GM23338 (cell line): ENCODE measurements around the gene TIMM44. TPM values are rescaled to one million over a fixed set of nuclear protein-coding genes. Genes with fewer than 3 reads are reported as not detected.

Experiments used
- ATAC-seq: fragments of 200-7000 bp; cut with Tn5 transposase; 3 replicates; pipeline ENCODE4 v1.9.1; 2020
- DNase-seq: peaks from one replicate; pipeline ENCODE4 v3.0.0-alpha.2; 2015; ENCODE audit warnings: low spot score
- H2AFZ ChIP-seq: fragments of 200-600 bp; sonication (generic); 2 replicates; pipeline ENCODE4 v1.8.0; 2016; ENCODE audit warnings: antibody characterized with exemption, mild to moderate bottlenecking, moderate library complexity
- H3F3A ChIP-seq: fragments of 200-600 bp; sonication (generic); replicated peaks from 2 replicates; pipeline ENCODE4 v1.8.0; 2017; ENCODE audit warnings: antibody characterized with exemption, mixed run types, low read depth
- H3K27ac ChIP-seq: fragments of 200-600 bp; sonication (generic); 2 replicates; pipeline ENCODE4 v1.6.1; 2016; ENCODE audit warnings: low read depth
- H3K27me3 ChIP-seq: fragments of 200-600 bp; sonication (generic); 2 replicates; pipeline ENCODE4 v1.8.0; 2016; ENCODE audit warnings: mild to moderate bottlenecking, mixed run types, moderate library complexity; ENCODE audit not compliant: insufficient read depth
- H3K36me3 ChIP-seq: fragments of 200-600 bp; sonication (generic); 2 replicates; pipeline ENCODE4 v1.8.0; 2016; ENCODE audit warnings: mild to moderate bottlenecking; ENCODE audit not compliant: insufficient read depth
- H3K4me1 ChIP-seq: fragments of 200-600 bp; sonication (generic); 2 replicates; pipeline ENCODE4 v1.8.0; 2016; ENCODE audit warnings: mild to moderate bottlenecking, moderate library complexity; ENCODE audit not compliant: insufficient read depth
- H3K4me2 ChIP-seq: fragments of 200-600 bp; sonication (generic); 2 replicates; pipeline ENCODE4 v1.7.1; 2017; ENCODE audit warnings: mixed run types
- H3K4me3 ChIP-seq: fragments of 200-600 bp; sonication (generic); 2 replicates; pipeline ENCODE4 v1.6.1; 2016; ENCODE audit warnings: mixed run types
- H3K79me2 ChIP-seq: fragments of 200-600 bp; sonication (generic); replicated peaks from 2 replicates; pipeline ENCODE4 v1.8.0; 2017; ENCODE audit warnings: mild to moderate bottlenecking; ENCODE audit not compliant: insufficient read depth
- H3K9me2 ChIP-seq: fragments of 200-600 bp; sonication (generic); 2 replicates; pipeline ENCODE4 v1.8.0; 2017; ENCODE audit not compliant: insufficient read depth
- H4K20me1 ChIP-seq: fragments of 200-600 bp; sonication (generic); replicated peaks from 2 replicates; pipeline ENCODE4 v1.8.0; 2017; ENCODE audit warnings: mild to moderate bottlenecking; ENCODE audit not compliant: insufficient read depth
- H3K27ac Mint-ChIP-seq: 2 replicates; pipeline ENCODE4 v1.8.0; 2020; ENCODE audit warnings: inconsistent platforms, mild to moderate bottlenecking, moderate library complexity, mixed read lengths
- H3K27me3 Mint-ChIP-seq: 3 replicates; pipeline ENCODE4 v1.8.0; 2022; ENCODE audit warnings: low read depth, mild to moderate bottlenecking, moderate library complexity, mixed read lengths, inconsistent platforms; ENCODE audit not compliant: insufficient read depth, poor library complexity
- H3K36me3 Mint-ChIP-seq: 3 replicates; pipeline ENCODE4 v1.8.0; 2021; ENCODE audit warnings: low read depth, mild to moderate bottlenecking, inconsistent platforms, moderate library complexity, mixed read lengths
- H3K4me1 Mint-ChIP-seq: 3 replicates; pipeline ENCODE4 v1.8.0; 2020; ENCODE audit warnings: mild to moderate bottlenecking, inconsistent platforms, mixed read lengths
- H3K4me3 Mint-ChIP-seq: 3 replicates; pipeline ENCODE4 v1.8.0; 2021; ENCODE audit warnings: moderate library complexity, mild to moderate bottlenecking, inconsistent platforms, mixed read lengths
- H3K9me3 Mint-ChIP-seq: 3 replicates; pipeline ENCODE4 v1.8.0; 2020; ENCODE audit warnings: moderate library complexity, mild to moderate bottlenecking, inconsistent platforms, mixed read lengths
- CREB1 ChIP-seq: fragments of 250-450 bp; sonication (Bioruptor Pico); IDR thresholded peaks from 2 replicates; pipeline ENCODE4 v1.5.0; 2020; ENCODE audit warnings: low read depth, mild to moderate bottlenecking, moderate library complexity
- EZH2 ChIP-seq: fragments of 200-600 bp; sonication (generic); IDR thresholded peaks from one replicate; pipeline ENCODE4 v1.8.0; 2017; ENCODE audit warnings: antibody characterized with exemption, mild to moderate bottlenecking, low read depth; ENCODE audit not compliant: unreplicated experiment
- EZH2phosphoT487 ChIP-seq: fragments of 200-600 bp; sonication (generic); IDR thresholded peaks from one replicate; pipeline ENCODE4 v1.8.1; 2018; ENCODE audit warnings: antibody characterized with exemption; ENCODE audit not compliant: unreplicated experiment
- NANOG ChIP-seq: IDR thresholded peaks from 2 replicates; pipeline ENCODE4 v1.6.1; 2016; ENCODE audit warnings: antibody characterized with exemption, borderline replicate concordance
- ZNF114 ChIP-seq: fragments of 250-450 bp; sonication (Bioruptor Pico); IDR thresholded peaks from 2 replicates; pipeline ENCODE4 v1.5.0; 2020; ENCODE audit warnings: mild to moderate bottlenecking, moderate library complexity
- ZNF331 ChIP-seq: fragments of 250-450 bp; sonication (Bioruptor Pico); IDR thresholded peaks from 2 replicates; pipeline ENCODE4 v1.5.0; 2020; ENCODE audit warnings: low read depth, mild to moderate bottlenecking, moderate library complexity
- ZNF462 ChIP-seq: fragments of 250-450 bp; sonication (Bioruptor Pico); IDR thresholded peaks from 2 replicates; pipeline ENCODE4 v1.5.0; 2020; ENCODE audit warnings: mild to moderate bottlenecking, moderate library complexity
- polyA plus RNA-seq: library from polyadenylated mRNA; unstranded; fragments of >200 nt; fragmentation: Nextera tagmentation; extraction: Ambion mirVana; gene quantifications from 2 replicates; pipeline ENCODE4 v1.2.1, GENCODE V29; 2016
- total RNA-seq: library from RNA; depleted of rRNA; stranded (reverse); fragments of >200 nt; shearing (Covaris generic); gene quantifications from 2 replicates; pipeline ENCODE4 v1.2.3, GENCODE V29; 2014
- TF ChIP-seq, protein P1 (sequence below): IDR thresholded peaks from 2 replicates; pipeline ENCODE4 v1.6.1; 2016; ENCODE audit warnings: antibody characterized with exemption

Gene TIMM44
- total and polyA plus RNA-seq, 2 experiments from 2014 or later, result 125 to 128 TPM

GRCh38 chr19:7959211-7959610, 15.7 kb upstream of the TIMM44 start:
- H2AFZ ChIP-seq, result no peak overlapping the region
- ATAC-seq (no peak), DNase-seq (no peak)
- H3K4me3 Mint-ChIP-seq, result no peak overlapping the region
- no peaks in the 10 kb centered on the region for H3K27me3 ChIP-seq
- H3K79me2 ChIP-seq, result no peaks in the 10 kb centered on the region
- H3F3A ChIP-seq, result peaks cover 19% of the 10 kb centered on the region; the same call in 1 of the 2 replicates
- 0 out of 2 replicates have a peak overlapping the region, but pooled peaks have one; percentile 48 for H3K27ac ChIP-seq
- peaks cover 14% of the 10 kb centered on the region for H3K27me3 Mint-ChIP-seq
- TF ChIP-seq EZH2, result no peak
- TF ChIP-seq, protein P1, sequence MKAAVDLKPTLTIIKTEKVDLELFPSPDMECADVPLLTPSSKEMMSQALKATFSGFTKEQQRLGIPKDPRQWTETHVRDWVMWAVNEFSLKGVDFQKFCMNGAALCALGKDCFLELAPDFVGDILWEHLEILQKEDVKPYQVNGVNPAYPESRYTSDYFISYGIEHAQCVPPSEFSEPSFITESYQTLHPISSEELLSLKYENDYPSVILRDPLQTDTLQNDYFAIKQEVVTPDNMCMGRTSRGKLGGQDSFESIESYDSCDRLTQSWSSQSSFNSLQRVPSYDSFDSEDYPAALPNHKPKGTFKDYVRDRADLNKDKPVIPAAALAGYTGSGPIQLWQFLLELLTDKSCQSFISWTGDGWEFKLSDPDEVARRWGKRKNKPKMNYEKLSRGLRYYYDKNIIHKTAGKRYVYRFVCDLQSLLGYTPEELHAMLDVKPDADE, result no peak
- no peak for TF ChIP-seq CREB1 (CRISPR knock-in tag)
- TF ChIP-seq ZNF331, result no peak
- no peak for TF ChIP-seq ZNF462 (CRISPR knock-in tag)
- TF ChIP-seq ZNF114, result no peak
- TF ChIP-seq EZH2phosphoT487, result no peak
- no peak for TF ChIP-seq NANOG
- H3K4me2 ChIP-seq, result no peak overlapping the region
- 0 out of 3 replicates have a peak, but pooled peaks cover 4% of the 10 kb centered on the region for H3K9me3 Mint-ChIP-seq
- no peaks in the 10 kb centered on the region for H3K4me1 ChIP-seq
- no peaks in the 10 kb centered on the region for H3K9me2 ChIP-seq
- peaks cover 11% of the 10 kb centered on the region; the same call in 1 of the 2 replicates for H4K20me1 ChIP-seq
- peaks cover 15% of the 10 kb centered on the region for H3K36me3 ChIP-seq
- H3K27ac Mint-ChIP-seq, result no peak overlapping the region
- H3K36me3 Mint-ChIP-seq, result peaks cover 32% of the 10 kb centered on the region
- peaks cover 10% of the 10 kb centered on the region; the same call in 2 of the 3 replicates for H3K4me1 Mint-ChIP-seq
- no peak overlapping the region for H3K4me3 ChIP-seq
